ENCODE results near the gene TMED5. TPM values are rescaled to one million over a fixed set of nuclear protein-coding genes. Genes with fewer than 3 reads are reported as not detected.
A peak's percentile ranks its signal among the peaks of the same experiment; 100 is the strongest.
"Not testable (repeated sequence)": the region's sequence is repeated elsewhere in the genome, so short reads cannot be mapped to it uniquely, and the experiment has no call there.

The TMED5 gene
- total RNA-seq, 1 donor from 2014 or later, result 34.5 TPM

DNA sequence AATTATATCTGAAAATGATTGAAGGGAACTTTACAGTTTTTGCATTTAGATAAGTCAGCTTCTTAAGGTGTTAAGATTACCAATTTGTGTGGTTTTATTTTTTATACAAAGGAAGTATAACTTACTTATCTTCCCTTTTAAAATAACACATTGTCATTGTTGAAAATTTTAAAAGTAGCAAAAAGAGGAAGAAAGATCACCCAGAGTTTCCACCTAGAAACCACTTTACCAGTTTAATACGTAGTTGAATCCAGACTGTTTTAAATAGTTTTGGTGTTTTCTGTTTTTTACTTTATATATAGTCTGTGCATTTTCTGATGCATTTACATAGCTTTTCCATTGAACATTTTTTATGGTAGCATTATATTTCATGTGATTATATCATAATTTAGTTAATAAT, 6.5 kb upstream of the TMED5 start:
- Mint-ChIP-seq H3K27ac (ENCODE audit: unreplicated experiment) (no peak overlapping the region), H3K9me3 (ENCODE audit: unreplicated experiment) (no peaks in the 10 kb centered on the region), H3K4me1 (ENCODE audit: unreplicated experiment) (peaks cover 6% of the 10 kb centered on the region), H3K36me3 (ENCODE audit: low read depth, unreplicated experiment) (no peaks in the 10 kb centered on the region), H3K27me3 (ENCODE audit: unreplicated experiment) (no peaks in the 10 kb centered on the region), H3K4me3 (ENCODE audit: unreplicated experiment) (no peak overlapping the region)
- no peak for DNase-seq (ENCODE audit: low spot score)
- TF ChIP-seq, protein P1, sequence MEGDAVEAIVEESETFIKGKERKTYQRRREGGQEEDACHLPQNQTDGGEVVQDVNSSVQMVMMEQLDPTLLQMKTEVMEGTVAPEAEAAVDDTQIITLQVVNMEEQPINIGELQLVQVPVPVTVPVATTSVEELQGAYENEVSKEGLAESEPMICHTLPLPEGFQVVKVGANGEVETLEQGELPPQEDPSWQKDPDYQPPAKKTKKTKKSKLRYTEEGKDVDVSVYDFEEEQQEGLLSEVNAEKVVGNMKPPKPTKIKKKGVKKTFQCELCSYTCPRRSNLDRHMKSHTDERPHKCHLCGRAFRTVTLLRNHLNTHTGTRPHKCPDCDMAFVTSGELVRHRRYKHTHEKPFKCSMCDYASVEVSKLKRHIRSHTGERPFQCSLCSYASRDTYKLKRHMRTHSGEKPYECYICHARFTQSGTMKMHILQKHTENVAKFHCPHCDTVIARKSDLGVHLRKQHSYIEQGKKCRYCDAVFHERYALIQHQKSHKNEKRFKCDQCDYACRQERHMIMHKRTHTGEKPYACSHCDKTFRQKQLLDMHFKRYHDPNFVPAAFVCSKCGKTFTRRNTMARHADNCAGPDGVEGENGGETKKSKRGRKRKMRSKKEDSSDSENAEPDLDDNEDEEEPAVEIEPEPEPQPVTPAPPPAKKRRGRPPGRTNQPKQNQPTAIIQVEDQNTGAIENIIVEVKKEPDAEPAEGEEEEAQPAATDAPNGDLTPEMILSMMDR (IDR thresholded peaks at IDR 0.05; ENCODE audit: unreplicated experiment), result no peak

- peaks cover 27% of the 10 kb centered on the region for H3K4me1 Mint-ChIP-seq (ENCODE audit: unreplicated experiment)
- H3K27me3 Mint-ChIP-seq (ENCODE audit: unreplicated experiment), result peaks cover 10% of the 10 kb centered on the region
Observed at GRCh38 chr1:93180723-93181613, 755 bp upstream of the TMED5 start, which contains the start of gene CCDC18. TSS of gene CCDC18 (plus strand) at chr1:93180724. CDS start at chr1:93183362, 2,638 bp downstream.

GRCh38 chr1:93178418-93178817, 1.8 kb downstream of the TMED5 start:
- H3K9me3 Mint-ChIP-seq (ENCODE audit: unreplicated experiment), result no peaks in the 10 kb centered on the region
- TF ChIP-seq, protein P1 (IDR thresholded peaks at IDR 0.05; ENCODE audit: unreplicated experiment), result no peak
- DNase-seq (ENCODE audit: low spot score), result no peak
- peaks cover 23% of the 10 kb centered on the region for H3K4me1 Mint-ChIP-seq (ENCODE audit: unreplicated experiment)
- no peak overlapping the region for H3K27ac Mint-ChIP-seq (ENCODE audit: unreplicated experiment)
- H3K4me3 Mint-ChIP-seq (ENCODE audit: unreplicated experiment), result peak overlapping the region; percentile 97
- peaks cover 11% of the 10 kb centered on the region for H3K27me3 Mint-ChIP-seq (ENCODE audit: unreplicated experiment)
- peaks cover 12% of the 10 kb centered on the region for H3K36me3 Mint-ChIP-seq (ENCODE audit: low read depth, unreplicated experiment)

More at GRCh38 chr1:93180723-93181613, 755 bp upstream of the TMED5 start, which contains the start of gene CCDC18:
- peaks cover 7% of the 10 kb centered on the region for H3K36me3 Mint-ChIP-seq (ENCODE audit: low read depth, unreplicated experiment)
- no peaks in the 10 kb centered on the region for H3K9me3 Mint-ChIP-seq (ENCODE audit: unreplicated experiment)
- peak within 1 kb of the TSS; percentile 97 for H3K4me3 Mint-ChIP-seq (ENCODE audit: unreplicated experiment)
- TF ChIP-seq, protein P1 (IDR thresholded peaks at IDR 0.05; ENCODE audit: unreplicated experiment), result no peak
- peak; percentile 40 for DNase-seq (ENCODE audit: low spot score)
- peak within 1 kb of the TSS; percentile 98 for H3K27ac Mint-ChIP-seq (ENCODE audit: unreplicated experiment)

DNA sequence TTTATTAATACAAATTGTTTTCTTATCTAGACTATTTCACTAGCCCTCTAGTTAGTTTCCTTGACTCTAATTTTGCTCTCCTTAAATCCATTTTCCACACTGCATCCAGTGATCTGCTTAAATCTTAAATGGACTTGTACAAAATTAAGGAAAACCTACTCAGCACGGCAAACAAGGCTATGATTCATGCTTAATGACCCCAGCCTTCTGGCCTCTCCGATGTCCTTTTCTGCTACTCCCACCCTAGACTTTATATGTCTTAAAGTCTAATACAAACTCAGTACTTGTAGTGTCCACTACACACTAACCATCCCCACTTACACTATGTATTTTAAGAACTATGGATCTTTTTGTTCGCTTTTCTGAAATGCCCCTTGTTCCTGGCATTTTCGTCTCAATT, 2.2 kb downstream of the TMED5 start:
- Mint-ChIP-seq H3K27me3 (ENCODE audit: unreplicated experiment) (peaks cover 11% of the 10 kb centered on the region), H3K9me3 (ENCODE audit: unreplicated experiment) (no peaks in the 10 kb centered on the region), H3K4me3 (ENCODE audit: unreplicated experiment) (peak overlapping the region; percentile 97), H3K27ac (ENCODE audit: unreplicated experiment) (peak overlapping the region; percentile 34), H3K4me1 (ENCODE audit: unreplicated experiment) (peaks cover 23% of the 10 kb centered on the region), H3K36me3 (ENCODE audit: low read depth, unreplicated experiment) (peaks cover 12% of the 10 kb centered on the region)
- no peak for DNase-seq (ENCODE audit: low spot score)
- TF ChIP-seq, protein P1 (IDR thresholded peaks at IDR 0.05; ENCODE audit: unreplicated experiment), result no peak

DNA sequence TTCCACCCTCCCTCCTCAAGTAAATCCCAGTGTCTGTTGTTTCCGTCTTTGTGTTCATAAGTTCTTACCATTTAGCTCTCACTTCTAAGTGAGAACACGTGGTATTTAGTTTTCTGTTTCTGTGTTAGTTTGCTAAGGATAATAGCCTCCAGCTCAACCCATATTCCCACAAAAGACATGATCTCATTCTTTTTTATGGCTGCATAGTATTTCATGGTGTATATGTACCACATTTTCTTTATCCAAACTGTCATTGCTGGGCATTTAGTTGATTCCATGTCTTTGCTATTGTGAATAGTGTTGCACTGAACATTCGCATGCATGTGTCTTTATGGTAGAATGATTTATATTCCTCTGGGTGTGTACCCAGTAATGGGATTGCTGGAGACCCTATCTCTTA, 5.6 kb downstream of the TMED5 start:
- not testable (repeated sequence) for H3K27ac Mint-ChIP-seq (ENCODE audit: unreplicated experiment); DNase-seq (ENCODE audit: low spot score); H3K27me3 Mint-ChIP-seq (ENCODE audit: unreplicated experiment); H3K4me3 Mint-ChIP-seq (ENCODE audit: unreplicated experiment); H3K9me3 Mint-ChIP-seq (ENCODE audit: unreplicated experiment)
- peaks cover 21% of the 10 kb centered on the region for H3K4me1 Mint-ChIP-seq (ENCODE audit: unreplicated experiment)
- peaks cover 11% of the 10 kb centered on the region for H3K36me3 Mint-ChIP-seq (ENCODE audit: low read depth, unreplicated experiment)

All from endothelial cell (in vitro differentiated cells).